ENCODE results near the gene SLC26A4. TPM values are rescaled to one million over a fixed set of nuclear protein-coding genes. Genes with fewer than 3 reads are reported as not detected.

Gene SLC26A4
- total RNA-seq, 1 donor from 2014 or later, result 0.43 TPM

- Mint-ChIP-seq H3K36me3 (ENCODE audit: insufficient read depth) (no peaks in the 10 kb centered on the region), H3K27ac (no peak overlapping the region), H3K27me3 (peaks cover 70% of the 10 kb centered on the region), H3K4me3 (ENCODE audit: low read depth) (no peak overlapping the region), H3K9me3 (ENCODE audit: low read depth) (no peaks in the 10 kb centered on the region), H3K4me1 (ENCODE audit: low read depth) (peaks cover 8% of the 10 kb centered on the region)
- DNase-seq (ENCODE audit: low spot score, unreplicated experiment), result no peak
- no peak for TF ChIP-seq CTCF (IDR thresholded peaks at IDR 0.05; ENCODE audit: unreplicated experiment)
These were observed 962 bp upstream of the SLC26A4 start for GRCh38 chr7:107659666-107660065.

GRCh38 chr7:107661081-107661864, 645 bp downstream of the SLC26A4 start:
- TF ChIP-seq CTCF (IDR thresholded peaks at IDR 0.05; ENCODE audit: unreplicated experiment), result no peak
- Mint-ChIP-seq H3K27ac (no peak overlapping the region), H3K9me3 (ENCODE audit: low read depth) (no peaks in the 10 kb centered on the region), H3K4me1 (ENCODE audit: low read depth) (peaks cover 8% of the 10 kb centered on the region), H3K4me3 (ENCODE audit: low read depth) (peak overlapping the region; percentile 76), H3K36me3 (ENCODE audit: insufficient read depth) (no peaks in the 10 kb centered on the region), H3K27me3 (peaks cover 68% of the 10 kb centered on the region)
- DNase-seq (ENCODE audit: low spot score, unreplicated experiment), result peak; percentile 50

GRCh38 chr7:107661865-107662379, 1.3 kb downstream of the SLC26A4 start:
- Mint-ChIP-seq H3K4me3 (ENCODE audit: low read depth) (peak overlapping the region; percentile 76), H3K27me3 (peaks cover 66% of the 10 kb centered on the region)

GRCh38 chr7:107663196-107663595, 2.6 kb downstream of the SLC26A4 start:
- H3K4me3 Mint-ChIP-seq (ENCODE audit: low read depth), result no peak overlapping the region
- no peak overlapping the region for H3K27ac Mint-ChIP-seq
- no peak for DNase-seq (ENCODE audit: low spot score, unreplicated experiment)
- TF ChIP-seq CTCF (IDR thresholded peaks at IDR 0.05; ENCODE audit: unreplicated experiment), result no peak
- H3K36me3 Mint-ChIP-seq (ENCODE audit: insufficient read depth), result no peaks in the 10 kb centered on the region
- peaks cover 60% of the 10 kb centered on the region for H3K27me3 Mint-ChIP-seq
- H3K9me3 Mint-ChIP-seq (ENCODE audit: low read depth), result no peaks in the 10 kb centered on the region
- H3K4me1 Mint-ChIP-seq (ENCODE audit: low read depth), result peaks cover 8% of the 10 kb centered on the region

More at GRCh38 chr7:107661865-107662379, 1.3 kb downstream of the SLC26A4 start:
- Mint-ChIP-seq H3K36me3 (ENCODE audit: insufficient read depth) (no peaks in the 10 kb centered on the region), H3K4me1 (ENCODE audit: low read depth) (peaks cover 8% of the 10 kb centered on the region), H3K9me3 (ENCODE audit: low read depth) (no peaks in the 10 kb centered on the region), H3K27ac (no peak overlapping the region)
- peak; percentile 33 for TF ChIP-seq CTCF (IDR thresholded peaks at IDR 0.05; ENCODE audit: unreplicated experiment)
- no peak for DNase-seq (ENCODE audit: low spot score, unreplicated experiment)

- H3K4me3 Mint-ChIP-seq (ENCODE audit: low read depth), result no peak overlapping the region
- no peak overlapping the region for H3K27ac Mint-ChIP-seq
- H3K9me3 Mint-ChIP-seq (ENCODE audit: low read depth), result no peaks in the 10 kb centered on the region
- no peak for TF ChIP-seq CTCF (IDR thresholded peaks at IDR 0.05; ENCODE audit: unreplicated experiment)
- H3K4me1 Mint-ChIP-seq (ENCODE audit: low read depth), result no peaks in the 10 kb centered on the region
- peaks cover 32% of the 10 kb centered on the region for H3K27me3 Mint-ChIP-seq
- no peaks in the 10 kb centered on the region for H3K36me3 Mint-ChIP-seq (ENCODE audit: insufficient read depth)
- DNase-seq (ENCODE audit: low spot score, unreplicated experiment), result no peak
These were observed 6.2 kb downstream of the SLC26A4 start for GRCh38 chr7:107666790-107667189.

Measured in progenitor cell of endocrine pancreas (in vitro differentiated cells).